ENCODE results near the gene GLB1L2. TPM values are rescaled to one million over a fixed set of nuclear protein-coding genes. Genes with fewer than 3 reads are reported as not detected.

GLB1L2 gene
- total RNA-seq, result 10 to 100 TPM in 1 of 2 donors, 1 to 10 TPM in 1; 9.9 to 12.5 TPM
- polyA plus RNA-seq (2013, experiment 1 of 2), result 9.2 TPM
- polyA plus RNA-seq (2013, experiment 2 of 2), result 7.7 TPM
- long read RNA-seq, experiment 1, partial matches to known transcripts, result 1 of 2 reads
- long read RNA-seq, experiment 1, other reads (novel, unspliced or antisense), result 1 of 2 reads
- long read RNA-seq, experiment 2, transcript GLB1L2-205 (19 exons, 3,365 nt), result major isoform, 6 of 10 reads
- long read RNA-seq, experiment 2, partial matches to known transcripts, result 1 of 10 reads
- long read RNA-seq, experiment 2, other reads (novel, unspliced or antisense), result 3 of 10 reads
- long read RNA-seq, experiment 3, transcript GLB1L2-205 (19 exons, 3,365 nt), result major isoform, 30 of 91 reads
- long read RNA-seq, experiment 3, partial matches to known transcripts, result 11 of 91 reads
- long read RNA-seq, experiment 3, other reads (novel, unspliced or antisense), result 50 of 91 reads
- long read RNA-seq, experiment 4, partial matches to known transcripts, result 1 of 3 reads
- long read RNA-seq, experiment 4, other reads (novel, unspliced or antisense), result 2 of 3 reads

- no peak for TF ChIP-seq CTCF (conservative IDR thresholded peaks at IDR 0.05)
- peak; percentile 97 for DNase-seq
- Histone ChIP-seq H3K36me3 (ENCODE audit: control insufficient read depth, insufficient read depth, low read length) (no peaks in the 10 kb centered on the region), H3K9me3 (ENCODE audit: control insufficient read depth, low read length) (no peaks in the 10 kb centered on the region), H3K4me3 (ENCODE audit: low read length) (peak within 1 kb of the TSS; percentile 76), H3K9ac (ENCODE audit: extremely low read depth, low read length, poor library complexity, severe bottlenecking) (peak within 1 kb of the TSS; percentile 11), H3K4me1 (ENCODE audit: control insufficient read depth, insufficient read depth, low read length) (peaks cover 3% of the 10 kb centered on the region), H3K27ac (ENCODE audit: low read depth, low read length) (no peak within 1 kb of the TSS), H3K27me3 (ENCODE audit: control insufficient read depth, insufficient read depth, low read length, poor library complexity, severe bottlenecking) (peaks cover 58% of the 10 kb centered on the region)
- Mint-ChIP-seq H3K4me3 (peak within 1 kb of the TSS; percentile 58), H3K4me1 (peaks cover 10% of the 10 kb centered on the region), H3K9me3 (no peaks in the 10 kb centered on the region), H3K27ac (no peak within 1 kb of the TSS), H3K36me3 (ENCODE audit: low read depth) (no peaks in the 10 kb centered on the region), H3K27me3 (ENCODE audit: insufficient read depth) (peaks cover 53% of the 10 kb centered on the region)
- 1 to 3% methylated on average over 24 to 65 of the region's 80 CpGs for WGBS, 2 experiments (ENCODE audit: insufficient coverage in 1 of 2, insufficient read length in 1 of 2)
Measured at GRCh38 chr11:134331354-134332188, at the start of gene GLB1L2. TSS of gene GLB1L2 (plus strand) at chr11:134331988. CDS start at chr11:134332062, 74 bp downstream.

- no peak overlapping the region for H3K4me3 Mint-ChIP-seq
- Histone ChIP-seq H3K4me1 (ENCODE audit: control insufficient read depth, insufficient read depth, low read length) (no peaks in the 10 kb centered on the region), H3K27me3 (ENCODE audit: control insufficient read depth, insufficient read depth, low read length, poor library complexity, severe bottlenecking) (peaks cover 11% of the 10 kb centered on the region), H3K4me3 (ENCODE audit: low read length) (no peak overlapping the region), H3K9me3 (ENCODE audit: control insufficient read depth, low read length) (peaks cover 6% of the 10 kb centered on the region), H3K36me3 (ENCODE audit: control insufficient read depth, insufficient read depth, low read length) (no peaks in the 10 kb centered on the region), H3K9ac (ENCODE audit: extremely low read depth, low read length, poor library complexity, severe bottlenecking) (no peak overlapping the region), H3K27ac (ENCODE audit: low read depth, low read length) (no peak overlapping the region)
- H3K27ac Mint-ChIP-seq, result peak overlapping the region; percentile 58
- H3K9me3 Mint-ChIP-seq, result no peaks in the 10 kb centered on the region
- TF ChIP-seq CTCF (conservative IDR thresholded peaks at IDR 0.05), result no peak
- WGBS, 2 experiments (ENCODE audit: insufficient coverage in 1 of 2, insufficient read length in 1 of 2), result 91% methylated on average over 17 to 22 of the region's 22 CpGs
- peaks cover 5% of the 10 kb centered on the region for H3K27me3 Mint-ChIP-seq (ENCODE audit: insufficient read depth)
- DNase-seq, result no peak
- peaks cover under 1% of the 10 kb centered on the region for H3K4me1 Mint-ChIP-seq
- H3K36me3 Mint-ChIP-seq (ENCODE audit: low read depth), result no peaks in the 10 kb centered on the region
Measured at GRCh38 chr11:134282121-134283045, 49.4 kb upstream of the GLB1L2 start.
